Measurements from ENCODE around the gene CCDC88C.
"Not testable (repeated sequence)": the region's sequence is repeated elsewhere in the genome, so short reads cannot be mapped to it uniquely, and the experiment has no call there.

CCDC88C gene

DNA sequence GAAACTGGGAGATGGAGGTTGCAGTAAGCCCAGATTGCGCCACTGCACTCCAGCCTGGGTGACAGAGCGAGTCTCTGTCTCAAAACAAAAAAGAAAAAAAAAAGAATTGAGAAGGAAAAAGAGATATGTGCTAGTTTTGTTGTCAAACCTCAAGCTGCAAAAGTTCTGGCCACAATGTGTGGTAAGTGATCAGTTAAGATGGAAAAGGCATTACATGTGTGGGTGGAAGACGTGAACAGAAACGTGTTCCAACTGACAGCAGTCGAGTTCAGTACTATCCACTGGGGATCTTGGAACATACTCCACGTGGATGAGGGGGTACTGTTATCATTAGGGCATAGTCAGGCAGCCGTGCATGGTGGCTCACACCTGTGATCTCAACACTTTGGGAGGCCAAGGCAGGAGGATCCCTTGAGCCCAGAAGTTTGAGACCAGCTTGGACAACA, 190.4 kb downstream of the CCDC88C start:
- DNase-seq (ENCODE audit: low read depth) = no peak

DNA sequence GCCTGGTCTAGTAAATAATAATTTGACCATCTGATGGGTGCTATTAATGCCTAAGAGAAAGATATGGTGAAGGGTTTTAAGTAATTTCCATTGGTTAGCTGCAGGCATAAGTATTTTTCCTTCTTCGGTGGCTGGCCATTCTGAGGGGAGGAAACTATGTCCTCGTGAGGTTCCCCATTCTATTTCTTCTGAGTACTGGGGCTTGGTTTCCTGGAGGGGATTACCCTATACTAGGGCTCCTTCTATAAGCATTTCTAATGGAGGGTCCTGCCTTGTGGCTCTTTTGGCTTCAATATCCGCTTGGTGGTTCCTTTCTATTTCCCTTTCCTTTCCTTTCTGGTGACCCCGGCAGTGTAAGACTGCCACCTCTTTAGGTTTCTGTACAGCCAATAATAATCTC, 191.3 kb downstream of the CCDC88C start:
- DNase-seq (ENCODE audit: low read depth) = not testable (repeated sequence)

DNA sequence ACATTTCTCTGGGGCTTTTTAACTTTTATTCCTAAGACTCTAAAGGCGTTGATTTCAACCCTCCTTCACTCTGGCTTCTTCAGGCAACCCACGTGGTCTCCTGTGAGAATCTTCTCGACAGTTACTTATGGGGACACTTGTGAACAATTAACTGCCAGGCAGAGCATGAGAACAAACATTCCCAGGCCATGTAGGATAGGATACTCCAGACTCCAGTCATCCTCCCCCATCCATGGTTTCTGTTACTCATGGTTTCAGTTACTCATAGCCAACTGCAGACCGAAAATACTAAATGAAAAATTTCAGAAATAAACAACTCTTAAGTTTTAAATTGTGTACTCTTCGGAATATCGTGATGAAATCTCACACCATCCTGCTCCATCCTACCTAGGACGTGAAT, 192.6 kb downstream of the CCDC88C start:
- DNase-seq (ENCODE audit: low read depth) = no peak

DNA sequence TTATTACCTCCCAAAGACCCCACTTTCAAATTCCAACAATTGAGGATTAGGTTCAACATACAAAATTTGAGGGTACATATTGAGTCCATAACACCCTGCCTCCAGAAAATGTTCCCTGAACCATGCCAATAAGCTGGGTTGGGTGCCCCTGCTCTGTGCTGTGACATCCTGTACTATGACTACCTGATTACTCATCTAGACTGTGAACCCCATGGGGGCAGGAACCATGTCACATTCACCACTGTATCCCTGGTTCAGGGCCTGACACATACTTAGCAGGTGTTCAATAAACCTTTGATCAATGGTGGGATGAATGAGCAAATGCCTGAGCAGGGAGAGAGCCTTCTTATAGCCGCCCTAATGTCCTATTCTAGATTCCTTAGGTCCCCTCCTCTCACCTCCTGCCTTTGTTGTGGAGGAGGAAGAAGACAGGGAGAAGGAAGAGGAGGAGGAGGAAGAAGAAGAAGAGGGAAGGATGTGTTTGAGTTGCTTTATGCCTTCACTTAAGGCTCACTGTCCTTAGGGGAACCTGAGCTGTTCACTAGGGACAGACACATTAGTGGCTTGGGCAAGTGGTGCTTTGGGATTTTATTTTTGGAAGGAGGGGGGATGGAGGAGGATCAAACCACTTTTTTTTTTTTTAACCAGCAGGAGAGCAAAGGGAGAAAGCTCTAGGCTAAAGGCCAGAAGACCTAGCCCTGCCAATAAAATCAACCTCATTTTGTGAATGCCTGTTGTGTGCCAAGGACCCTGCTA, 194.4 kb downstream of the CCDC88C start:
- no peak for DNase-seq (ENCODE audit: low read depth)
